ENCODE measurements around the gene ZFAND2B. TPM values are rescaled to one million over a fixed set of nuclear protein-coding genes. Genes with fewer than 3 reads are reported as not detected.

ZFAND2B gene
- total RNA-seq, 1 experiment from 2014 or later: 19.5 TPM

DNA sequence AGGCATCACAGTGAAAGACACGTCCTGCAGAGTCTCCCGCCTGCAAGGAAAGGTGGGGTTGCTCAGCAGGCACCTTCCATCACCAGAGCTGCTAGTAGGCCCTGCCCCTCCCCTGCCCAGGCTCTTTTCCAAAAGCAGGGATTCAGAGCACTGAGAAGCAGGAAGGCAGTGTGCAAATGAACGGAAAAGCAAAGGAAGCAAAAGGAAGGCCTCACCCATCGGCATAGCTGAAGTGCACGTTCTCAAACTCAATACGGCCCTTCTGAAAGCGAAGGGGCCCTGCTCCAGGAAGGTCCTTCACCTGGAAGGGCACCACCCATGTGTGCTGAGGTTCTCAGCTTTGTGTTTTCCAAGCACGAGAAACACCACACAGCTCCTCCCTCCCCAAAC is 6.4 kb downstream of the ZFAND2B start:
- no peaks in the 10 kb centered on the region for H3K9me3 Mint-ChIP-seq
- H3K27me3 Mint-ChIP-seq (ENCODE audit: low read depth): no peaks in the 10 kb centered on the region
- no peak for DNase-seq (ENCODE audit: low spot score)
- ChIA-PET POLR2A (no interaction called here), CTCF (no interaction called here)
- no peak overlapping the region for H3K4me3 Mint-ChIP-seq
- H3K36me3 Mint-ChIP-seq: peaks cover 59% of the 10 kb centered on the region
- TF ChIP-seq SOX15 (CRISPR knock-in tag; IDR thresholded peaks at IDR 0.05) (no peak), ZNF121 (CRISPR knock-in tag; IDR thresholded peaks at IDR 0.05) (no peak), NFYB (CRISPR knock-in tag; conservative IDR thresholded peaks at IDR 0.05; ENCODE audit: low read depth) (no peak), CBFB (CRISPR knock-in tag; IDR thresholded peaks at IDR 0.05; ENCODE audit: low read depth) (no peak), EMX1 (CRISPR knock-in tag; IDR thresholded peaks at IDR 0.05) (no peak), NR1H2 (CRISPR knock-in tag; IDR thresholded peaks at IDR 0.05) (no peak)
- TF ChIP-seq, protein P1, sequence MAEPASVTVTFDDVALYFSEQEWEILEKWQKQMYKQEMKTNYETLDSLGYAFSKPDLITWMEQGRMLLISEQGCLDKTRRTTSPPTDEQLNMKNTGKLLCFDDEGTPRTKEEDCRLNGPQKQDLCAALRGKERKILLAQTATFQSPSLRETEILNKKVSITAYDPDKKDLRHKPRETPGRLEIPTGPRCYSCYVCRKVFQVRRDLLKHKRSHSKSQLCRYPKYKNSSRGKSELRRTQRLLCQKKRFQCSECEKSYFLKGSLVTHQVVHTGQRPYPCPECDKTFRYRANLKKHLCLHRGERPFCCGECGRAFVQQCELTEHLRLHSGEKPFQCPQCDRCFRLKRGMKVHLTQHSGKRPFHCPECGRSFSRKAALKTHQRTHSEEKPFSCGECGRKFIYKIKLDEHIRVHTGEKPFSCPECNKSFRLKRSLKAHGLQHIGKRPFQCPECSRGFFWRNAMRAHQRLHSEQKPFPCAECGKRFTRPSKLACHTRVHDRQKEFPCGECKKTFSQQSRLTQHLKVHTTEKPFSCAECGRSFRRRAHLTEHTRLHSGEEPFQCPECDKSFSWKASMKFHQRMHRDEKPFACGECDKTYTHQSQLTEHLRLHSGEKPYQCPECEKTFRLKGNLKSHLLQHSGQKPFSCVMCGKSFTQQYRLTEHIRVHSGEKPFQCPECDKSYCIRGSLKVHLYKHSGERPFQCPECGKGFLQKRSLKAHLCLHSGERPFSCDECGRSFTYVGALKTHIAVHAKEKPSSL (CRISPR knock-in tag; conservative IDR thresholded peaks at IDR 0.05): no peak
- TF ChIP-seq, protein P2, sequence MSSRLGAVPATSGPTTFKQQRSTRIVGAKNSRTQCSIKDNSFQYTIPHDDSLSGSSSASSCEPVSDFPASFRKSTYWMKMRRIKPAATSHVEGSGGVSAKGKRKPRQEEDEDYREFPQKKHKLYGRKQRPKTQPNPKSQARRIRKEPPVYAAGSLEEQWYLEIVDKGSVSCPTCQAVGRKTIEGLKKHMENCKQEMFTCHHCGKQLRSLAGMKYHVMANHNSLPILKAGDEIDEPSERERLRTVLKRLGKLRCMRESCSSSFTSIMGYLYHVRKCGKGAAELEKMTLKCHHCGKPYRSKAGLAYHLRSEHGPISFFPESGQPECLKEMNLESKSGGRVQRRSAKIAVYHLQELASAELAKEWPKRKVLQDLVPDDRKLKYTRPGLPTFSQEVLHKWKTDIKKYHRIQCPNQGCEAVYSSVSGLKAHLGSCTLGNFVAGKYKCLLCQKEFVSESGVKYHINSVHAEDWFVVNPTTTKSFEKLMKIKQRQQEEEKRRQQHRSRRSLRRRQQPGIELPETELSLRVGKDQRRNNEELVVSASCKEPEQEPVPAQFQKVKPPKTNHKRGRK (CRISPR knock-in tag; IDR thresholded peaks at IDR 0.05; ENCODE audit: borderline replicate concordance): no peak
- TF ChIP-seq, protein P3, sequence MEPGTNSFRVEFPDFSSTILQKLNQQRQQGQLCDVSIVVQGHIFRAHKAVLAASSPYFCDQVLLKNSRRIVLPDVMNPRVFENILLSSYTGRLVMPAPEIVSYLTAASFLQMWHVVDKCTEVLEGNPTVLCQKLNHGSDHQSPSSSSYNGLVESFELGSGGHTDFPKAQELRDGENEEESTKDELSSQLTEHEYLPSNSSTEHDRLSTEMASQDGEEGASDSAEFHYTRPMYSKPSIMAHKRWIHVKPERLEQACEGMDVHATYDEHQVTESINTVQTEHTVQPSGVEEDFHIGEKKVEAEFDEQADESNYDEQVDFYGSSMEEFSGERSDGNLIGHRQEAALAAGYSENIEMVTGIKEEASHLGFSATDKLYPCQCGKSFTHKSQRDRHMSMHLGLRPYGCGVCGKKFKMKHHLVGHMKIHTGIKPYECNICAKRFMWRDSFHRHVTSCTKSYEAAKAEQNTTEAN (CRISPR knock-in tag; IDR thresholded peaks at IDR 0.05): no peak
- TF ChIP-seq, protein P4, sequence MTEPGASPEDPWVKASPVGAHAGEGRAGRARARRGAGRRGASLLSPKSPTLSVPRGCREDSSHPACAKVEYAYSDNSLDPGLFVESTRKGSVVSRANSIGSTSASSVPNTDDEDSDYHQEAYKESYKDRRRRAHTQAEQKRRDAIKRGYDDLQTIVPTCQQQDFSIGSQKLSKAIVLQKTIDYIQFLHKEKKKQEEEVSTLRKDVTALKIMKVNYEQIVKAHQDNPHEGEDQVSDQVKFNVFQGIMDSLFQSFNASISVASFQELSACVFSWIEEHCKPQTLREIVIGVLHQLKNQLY (CRISPR knock-in tag; IDR thresholded peaks at IDR 0.05): no peak
- TF ChIP-seq, protein P5, sequence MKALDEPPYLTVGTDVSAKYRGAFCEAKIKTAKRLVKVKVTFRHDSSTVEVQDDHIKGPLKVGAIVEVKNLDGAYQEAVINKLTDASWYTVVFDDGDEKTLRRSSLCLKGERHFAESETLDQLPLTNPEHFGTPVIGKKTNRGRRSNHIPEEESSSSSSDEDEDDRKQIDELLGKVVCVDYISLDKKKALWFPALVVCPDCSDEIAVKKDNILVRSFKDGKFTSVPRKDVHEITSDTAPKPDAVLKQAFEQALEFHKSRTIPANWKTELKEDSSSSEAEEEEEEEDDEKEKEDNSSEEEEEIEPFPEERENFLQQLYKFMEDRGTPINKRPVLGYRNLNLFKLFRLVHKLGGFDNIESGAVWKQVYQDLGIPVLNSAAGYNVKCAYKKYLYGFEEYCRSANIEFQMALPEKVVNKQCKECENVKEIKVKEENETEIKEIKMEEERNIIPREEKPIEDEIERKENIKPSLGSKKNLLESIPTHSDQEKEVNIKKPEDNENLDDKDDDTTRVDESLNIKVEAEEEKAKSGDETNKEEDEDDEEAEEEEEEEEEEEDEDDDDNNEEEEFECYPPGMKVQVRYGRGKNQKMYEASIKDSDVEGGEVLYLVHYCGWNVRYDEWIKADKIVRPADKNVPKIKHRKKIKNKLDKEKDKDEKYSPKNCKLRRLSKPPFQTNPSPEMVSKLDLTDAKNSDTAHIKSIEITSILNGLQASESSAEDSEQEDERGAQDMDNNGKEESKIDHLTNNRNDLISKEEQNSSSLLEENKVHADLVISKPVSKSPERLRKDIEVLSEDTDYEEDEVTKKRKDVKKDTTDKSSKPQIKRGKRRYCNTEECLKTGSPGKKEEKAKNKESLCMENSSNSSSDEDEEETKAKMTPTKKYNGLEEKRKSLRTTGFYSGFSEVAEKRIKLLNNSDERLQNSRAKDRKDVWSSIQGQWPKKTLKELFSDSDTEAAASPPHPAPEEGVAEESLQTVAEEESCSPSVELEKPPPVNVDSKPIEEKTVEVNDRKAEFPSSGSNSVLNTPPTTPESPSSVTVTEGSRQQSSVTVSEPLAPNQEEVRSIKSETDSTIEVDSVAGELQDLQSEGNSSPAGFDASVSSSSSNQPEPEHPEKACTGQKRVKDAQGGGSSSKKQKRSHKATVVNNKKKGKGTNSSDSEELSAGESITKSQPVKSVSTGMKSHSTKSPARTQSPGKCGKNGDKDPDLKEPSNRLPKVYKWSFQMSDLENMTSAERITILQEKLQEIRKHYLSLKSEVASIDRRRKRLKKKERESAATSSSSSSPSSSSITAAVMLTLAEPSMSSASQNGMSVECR (CRISPR knock-in tag; IDR thresholded peaks at IDR 0.05; ENCODE audit: borderline replicate concordance): no peak
- H3K27ac Mint-ChIP-seq: no peak overlapping the region
- peaks cover 16% of the 10 kb centered on the region for H3K4me1 Mint-ChIP-seq
- no peak for ATAC-seq

DNA sequence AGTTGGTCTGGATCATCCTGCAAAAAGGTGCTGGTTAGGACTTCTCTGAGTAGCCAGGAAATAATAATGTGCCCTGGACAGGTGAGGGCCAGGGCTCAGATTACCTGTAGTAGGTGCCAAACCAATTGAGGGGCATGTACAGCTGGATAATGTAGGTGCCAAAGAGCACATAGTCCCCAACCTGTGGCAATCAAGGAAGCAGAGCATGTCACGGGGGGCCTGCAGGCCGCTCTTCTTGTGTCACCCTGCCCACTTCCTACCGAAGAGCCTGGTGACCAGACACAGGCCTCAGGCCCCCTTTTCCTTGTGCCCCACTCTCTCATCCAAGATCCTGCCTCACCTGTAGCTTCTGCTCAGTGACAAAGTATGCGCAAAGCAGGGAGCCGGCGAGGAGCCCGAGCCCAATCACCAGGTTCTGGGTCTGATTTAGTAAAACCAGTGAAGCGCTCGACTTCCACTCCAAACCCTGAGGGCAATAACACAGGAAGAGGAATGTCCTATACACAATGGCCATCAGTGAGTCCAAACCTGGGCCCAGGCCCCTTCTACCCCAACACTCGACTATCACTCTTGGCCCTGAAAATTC is 7.0 kb downstream of the ZFAND2B start:
- H3K4me1 Mint-ChIP-seq: peaks cover 17% of the 10 kb centered on the region
- ATAC-seq (no peak), DNase-seq (ENCODE audit: low spot score) (no peak)
- H3K9me3 Mint-ChIP-seq: no peaks in the 10 kb centered on the region
- ChIA-PET CTCF (no interaction called here), POLR2A (no interaction called here)
- peaks cover 54% of the 10 kb centered on the region for H3K36me3 Mint-ChIP-seq
- no peak overlapping the region for H3K27ac Mint-ChIP-seq
- no peak overlapping the region for H3K4me3 Mint-ChIP-seq
- H3K27me3 Mint-ChIP-seq (ENCODE audit: low read depth): no peaks in the 10 kb centered on the region
- no peak for TF ChIP-seq RORB (CRISPR knock-in tag; IDR thresholded peaks at IDR 0.05)
- TF ChIP-seq KAT7 (CRISPR knock-in tag; IDR thresholded peaks at IDR 0.05; ENCODE audit: borderline replicate concordance): no peak
- TF ChIP-seq ZNF219 (CRISPR knock-in tag; IDR thresholded peaks at IDR 0.05; ENCODE audit: borderline replicate concordance): no peak
- TF ChIP-seq SMAD4 (CRISPR knock-in tag; IDR thresholded peaks at IDR 0.05): no peak
- TF ChIP-seq, protein P6, sequence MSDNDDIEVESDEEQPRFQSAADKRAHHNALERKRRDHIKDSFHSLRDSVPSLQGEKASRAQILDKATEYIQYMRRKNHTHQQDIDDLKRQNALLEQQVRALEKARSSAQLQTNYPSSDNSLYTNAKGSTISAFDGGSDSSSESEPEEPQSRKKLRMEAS (CRISPR knock-in tag; IDR thresholded peaks at IDR 0.05): no peak
- TF ChIP-seq NR3C1 (CRISPR knock-in tag; conservative IDR thresholded peaks at IDR 0.05; ENCODE audit: low read depth): no peak
- TF ChIP-seq SP1 (CRISPR knock-in tag; conservative IDR thresholded peaks at IDR 0.05): no peak
- TF ChIP-seq, protein P7, sequence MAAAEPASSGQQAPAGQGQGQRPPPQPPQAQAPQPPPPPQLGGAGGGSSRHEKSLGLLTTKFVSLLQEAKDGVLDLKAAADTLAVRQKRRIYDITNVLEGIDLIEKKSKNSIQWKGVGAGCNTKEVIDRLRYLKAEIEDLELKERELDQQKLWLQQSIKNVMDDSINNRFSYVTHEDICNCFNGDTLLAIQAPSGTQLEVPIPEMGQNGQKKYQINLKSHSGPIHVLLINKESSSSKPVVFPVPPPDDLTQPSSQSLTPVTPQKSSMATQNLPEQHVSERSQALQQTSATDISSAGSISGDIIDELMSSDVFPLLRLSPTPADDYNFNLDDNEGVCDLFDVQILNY (CRISPR knock-in tag; IDR thresholded peaks at IDR 0.05): no peak
- TF ChIP-seq, protein P8, sequence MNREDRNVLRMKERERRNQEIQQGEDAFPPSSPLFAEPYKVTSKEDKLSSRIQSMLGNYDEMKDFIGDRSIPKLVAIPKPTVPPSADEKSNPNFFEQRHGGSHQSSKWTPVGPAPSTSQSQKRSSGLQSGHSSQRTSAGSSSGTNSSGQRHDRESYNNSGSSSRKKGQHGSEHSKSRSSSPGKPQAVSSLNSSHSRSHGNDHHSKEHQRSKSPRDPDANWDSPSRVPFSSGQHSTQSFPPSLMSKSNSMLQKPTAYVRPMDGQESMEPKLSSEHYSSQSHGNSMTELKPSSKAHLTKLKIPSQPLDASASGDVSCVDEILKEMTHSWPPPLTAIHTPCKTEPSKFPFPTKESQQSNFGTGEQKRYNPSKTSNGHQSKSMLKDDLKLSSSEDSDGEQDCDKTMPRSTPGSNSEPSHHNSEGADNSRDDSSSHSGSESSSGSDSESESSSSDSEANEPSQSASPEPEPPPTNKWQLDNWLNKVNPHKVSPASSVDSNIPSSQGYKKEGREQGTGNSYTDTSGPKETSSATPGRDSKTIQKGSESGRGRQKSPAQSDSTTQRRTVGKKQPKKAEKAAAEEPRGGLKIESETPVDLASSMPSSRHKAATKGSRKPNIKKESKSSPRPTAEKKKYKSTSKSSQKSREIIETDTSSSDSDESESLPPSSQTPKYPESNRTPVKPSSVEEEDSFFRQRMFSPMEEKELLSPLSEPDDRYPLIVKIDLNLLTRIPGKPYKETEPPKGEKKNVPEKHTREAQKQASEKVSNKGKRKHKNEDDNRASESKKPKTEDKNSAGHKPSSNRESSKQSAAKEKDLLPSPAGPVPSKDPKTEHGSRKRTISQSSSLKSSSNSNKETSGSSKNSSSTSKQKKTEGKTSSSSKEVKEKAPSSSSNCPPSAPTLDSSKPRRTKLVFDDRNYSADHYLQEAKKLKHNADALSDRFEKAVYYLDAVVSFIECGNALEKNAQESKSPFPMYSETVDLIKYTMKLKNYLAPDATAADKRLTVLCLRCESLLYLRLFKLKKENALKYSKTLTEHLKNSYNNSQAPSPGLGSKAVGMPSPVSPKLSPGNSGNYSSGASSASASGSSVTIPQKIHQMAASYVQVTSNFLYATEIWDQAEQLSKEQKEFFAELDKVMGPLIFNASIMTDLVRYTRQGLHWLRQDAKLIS (CRISPR knock-in tag; IDR thresholded peaks at IDR 0.05; ENCODE audit: borderline replicate concordance): no peak
